Measurements from ENCODE around the gene SCIMP.

DNA sequence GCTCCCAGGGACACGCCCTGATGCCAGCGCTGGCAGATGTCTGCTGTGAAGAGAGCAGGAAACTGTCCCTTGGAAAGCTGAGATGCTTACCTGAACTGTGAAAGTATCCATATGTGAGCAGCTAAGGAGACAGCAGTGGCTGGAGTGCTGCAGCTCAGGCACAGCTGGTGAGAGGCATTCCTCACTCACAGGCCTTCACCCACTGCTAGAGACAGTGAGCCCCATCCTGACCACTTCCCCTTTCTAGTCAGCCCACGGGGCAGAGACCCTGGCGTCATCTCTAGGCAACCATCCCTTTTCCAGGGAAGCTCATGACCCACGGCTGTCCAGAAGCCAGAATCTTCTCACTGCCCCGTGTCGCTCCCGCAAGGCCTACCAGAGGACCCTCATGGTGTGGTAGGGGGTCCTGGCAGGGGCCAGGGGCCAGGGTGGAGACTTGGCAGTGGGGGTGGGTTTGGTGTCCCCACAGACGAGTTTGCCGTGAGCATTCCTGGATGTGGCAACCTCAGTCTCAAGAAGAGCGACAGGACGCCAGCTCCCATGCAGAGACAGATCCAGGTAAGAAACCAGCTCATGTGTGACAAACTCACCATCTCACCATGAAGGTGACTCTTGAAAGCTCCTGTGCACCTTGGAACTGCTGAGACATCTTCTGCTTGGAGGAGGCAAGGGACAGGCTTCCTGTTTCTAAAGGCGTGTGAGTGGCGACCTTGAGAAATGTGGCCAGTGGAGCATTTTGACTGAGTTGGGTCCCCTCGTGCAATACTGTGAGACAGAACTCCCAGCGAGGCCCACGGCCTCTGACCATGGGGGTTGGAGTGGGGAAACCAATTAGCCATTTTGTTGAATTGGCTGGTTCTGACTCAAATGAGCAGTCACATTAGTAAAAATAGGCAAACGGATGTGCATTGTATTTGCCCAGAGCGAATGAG is at the start of gene SCIMP:
- no peak for TF ChIP-seq TARDBP (IDR thresholded peaks at IDR 0.05)
- no peak for TF ChIP-seq FOXM1 (IDR thresholded peaks at IDR 0.05; ENCODE audit: borderline replicate concordance)
- TF ChIP-seq HDGF (IDR thresholded peaks at IDR 0.05; ENCODE audit: borderline replicate concordance), result no peak
- TF ChIP-seq, protein P1, sequence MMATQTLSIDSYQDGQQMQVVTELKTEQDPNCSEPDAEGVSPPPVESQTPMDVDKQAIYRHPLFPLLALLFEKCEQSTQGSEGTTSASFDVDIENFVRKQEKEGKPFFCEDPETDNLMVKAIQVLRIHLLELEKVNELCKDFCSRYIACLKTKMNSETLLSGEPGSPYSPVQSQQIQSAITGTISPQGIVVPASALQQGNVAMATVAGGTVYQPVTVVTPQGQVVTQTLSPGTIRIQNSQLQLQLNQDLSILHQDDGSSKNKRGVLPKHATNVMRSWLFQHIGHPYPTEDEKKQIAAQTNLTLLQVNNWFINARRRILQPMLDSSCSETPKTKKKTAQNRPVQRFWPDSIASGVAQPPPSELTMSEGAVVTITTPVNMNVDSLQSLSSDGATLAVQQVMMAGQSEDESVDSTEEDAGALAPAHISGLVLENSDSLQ (IDR thresholded peaks at IDR 0.05), result no peak
- TF ChIP-seq SP1 (IDR thresholded peaks at IDR 0.05), result no peak
- TF ChIP-seq SUZ12 (IDR thresholded peaks at IDR 0.05), result no peak
- no peak for TF ChIP-seq ZNF384 (IDR thresholded peaks at IDR 0.05)
- TF ChIP-seq BHLHE40 (IDR thresholded peaks at IDR 0.05; ENCODE audit: borderline replicate concordance), result no peak
- no peak for TF ChIP-seq LEF1 (IDR thresholded peaks at IDR 0.05; ENCODE audit: borderline replicate concordance)
- no peak for TF ChIP-seq ELF4 (IDR thresholded peaks at IDR 0.05)
- TF ChIP-seq FOXA1 (IDR thresholded peaks at IDR 0.05), result no peak
- no peak for TF ChIP-seq ARNT (IDR thresholded peaks at IDR 0.05)
- no peak for TF ChIP-seq CTBP1 (IDR thresholded peaks at IDR 0.05; ENCODE audit: borderline replicate concordance)

All from HEK293T (cell line).